H1 (cell line): ENCODE measurements around the gene MNAT1. TPM values are rescaled to one million over a fixed set of nuclear protein-coding genes. Genes with fewer than 3 reads are reported as not detected.

Experiments
- ATF2 ChIP-seq: IDR thresholded peaks from 2 replicates; pipeline ENCODE4 v1.6.1; 2012; ENCODE audit warnings: low read length, inconsistent platforms
- CBX8 ChIP-seq: fragments of 300-800, 300-1000 bp; sonication (generic); IDR thresholded peaks from 2 replicates; pipeline ENCODE4 v1.7.1; 2016; ENCODE audit warnings: low read depth, low read length, borderline replicate concordance
- CREB1 ChIP-seq: IDR thresholded peaks from 2 replicates; pipeline ENCODE4 v1.6.1; 2012; ENCODE audit warnings: inconsistent platforms
- HDAC2 ChIP-seq, 2 experiments: fragments of 300-600 bp in 1 of 2; sonication (generic) in 1 of 2; IDR thresholded peaks; 2 replicates each; pipeline ENCODE4 v1.6.1; 2011 to 2012; ENCODE audit warnings: low read depth in 2 of 2, low read length in 2 of 2, mild to moderate bottlenecking in 2 of 2, moderate library complexity in 2 of 2, borderline replicate concordance in 1 of 2, inconsistent platforms in 1 of 2
- MAFK ChIP-seq: IDR thresholded peaks from 2 replicates; pipeline ENCODE4 v1.6.1; 2012; ENCODE audit warnings: low read depth, mild to moderate bottlenecking, improper control_type of control experiment, low read length
- USF2 ChIP-seq: IDR thresholded peaks from 2 replicates; pipeline ENCODE4 v1.6.1; 2011; ENCODE audit warnings: low read length, improper control_type of control experiment
- polyA plus RNA-seq, 7 experiments: library from polyadenylated mRNA; depleted of rRNA in 3 of 7; stranded (reverse) in 5 of 7; unstranded in 2 of 7; fragments of >200 nt in 5 of 7; fragments of 200-250 nt in 2 of 7; gene quantifications; 1 replicate in 5 of 7; 2 replicates in 1 of 7; 4 replicates in 1 of 7; pipeline versions ENCODE4 v1.2.1 to v1.2.3, GENCODE V29; 2011 to 2013; ENCODE audit warnings: missing spikeins in 2 of 7, mixed read lengths in 2 of 7
- total RNA-seq: library from RNA; stranded (reverse); fragmentation: NEBNext Ultra II Directional; extraction: Animal tissue kit (Norgen Biotek cat#: 25700); gene quantifications from 2 replicates; pipeline ENCODE4 v1.2.1, GENCODE V29; 2021

Gene MNAT1
- total and polyA plus RNA-seq, 2 of the 8 experiments (the other 6 are each of a cell fraction or from before 2014, with no cell fraction given) = 34.7 to 52.1 TPM

- TF ChIP-seq CBX8 (no peak), MAFK (no peak), CREB1 (no peak), USF2 (no peak), HDAC2 (IDR thresholded peaks at IDR 0.05; ENCODE audit: borderline replicate concordance in 1 of 2, low read depth in 2 of 2, low read length in 2 of 2) (no peak), ATF2 (no peak)
Measured at GRCh38 chr14:60925286-60925685, 190.7 kb downstream of the MNAT1 start (continued).
